Cardiac muscle cell (in vitro differentiated cells and primary cell): ENCODE results near the gene ATP8B4. TPM values are rescaled to one million over a fixed set of nuclear protein-coding genes. Genes with fewer than 3 reads are reported as not detected.

Source experiments
- DNase-seq, 2 donors: peaks; one replicate each; pipeline versions ENCODE4 v3.0.0 to v3.0.0-alpha.2; 2010 to 2017; ENCODE audit warnings: low read depth in 1 of 2, low spot score in 1 of 2
- H3K27ac ChIP-seq: fragments of 200-600 bp; sonication (generic); 2 replicates; pipeline ENCODE4 v1.5.1; 2016
- H3K27me3 ChIP-seq: fragments of 200-600 bp; sonication (generic); 2 replicates; pipeline ENCODE4 v1.6.0; 2016; ENCODE audit warnings: control low read depth
- H3K36me3 ChIP-seq: fragments of 200-600 bp; sonication (generic); 2 replicates; pipeline ENCODE4 v1.5.1; 2016; ENCODE audit warnings: control low read depth
- H3K4me1 ChIP-seq: fragments of 200-600 bp; sonication (generic); 2 replicates; pipeline ENCODE4 v1.8.1; 2017; ENCODE audit warnings: low read depth, mild to moderate bottlenecking, mixed run types
- H3K4me3 ChIP-seq: fragments of 200-600 bp; sonication (generic); 2 replicates; pipeline ENCODE4 v1.5.1; 2016; ENCODE audit warnings: mild to moderate bottlenecking
- H3K9me3 ChIP-seq: fragments of 200-600 bp; sonication (generic); 2 replicates; pipeline ENCODE4 v1.5.1; 2017; ENCODE audit warnings: low read depth, mild to moderate bottlenecking, control low read depth
- CTCF ChIP-seq: IDR thresholded peaks from 2 replicates; pipeline ENCODE4 v1.5.1; 2012; ENCODE audit warnings: low read depth, mild to moderate bottlenecking, low read length
- polyA plus RNA-seq: library from polyadenylated mRNA; unstranded; fragments of >200 nt; fragmentation: Nextera tagmentation; extraction: Ambion mirVana; gene quantifications from 2 replicates; pipeline ENCODE4 v1.2.1, GENCODE V29; 2016
- total RNA-seq: library from RNA; depleted of rRNA; stranded (reverse); fragments of >200 nt; gene quantifications from 2 replicates; pipeline ENCODE4 v1.2.3, GENCODE V29; 2016

Gene ATP8B4
- total and polyA plus RNA-seq, 2 experiments from 2014 or later, result 0.09 to 0.12 TPM

GRCh38 chr15:49860101-49860500, 258.9 kb downstream of the ATP8B4 start:
- TF ChIP-seq CTCF, result no peak
- no peak overlapping the region for H3K4me3 ChIP-seq
- no peaks in the 10 kb centered on the region for H3K9me3 ChIP-seq
- H3K4me1 ChIP-seq, result no peaks in the 10 kb centered on the region
- no peaks in the 10 kb centered on the region for H3K36me3 ChIP-seq
- peak in 1 of 2 donors; percentile 68 for DNase-seq
- H3K27me3 ChIP-seq, result no peaks in the 10 kb centered on the region
- no peak overlapping the region for H3K27ac ChIP-seq

GRCh38 chr15:49857496-49858475, 261.2 kb downstream of the ATP8B4 start:
- Histone ChIP-seq H3K4me1 (no peaks in the 10 kb centered on the region), H3K27me3 (no peaks in the 10 kb centered on the region), H3K4me3 (no peak overlapping the region), H3K27ac (no peak overlapping the region), H3K9me3 (no peaks in the 10 kb centered on the region), H3K36me3 (no peaks in the 10 kb centered on the region)
- peak in 1 of 2 donors; percentile 79 for DNase-seq
- TF ChIP-seq CTCF, result no peak

GRCh38 chr15:49855917-49856637, 263.0 kb downstream of the ATP8B4 start:
- no peak overlapping the region for H3K4me3 ChIP-seq
- H3K27ac ChIP-seq, result no peak overlapping the region
- peak in 1 of 2 donors; percentile 98 for DNase-seq
- H3K4me1 ChIP-seq, result no peaks in the 10 kb centered on the region
- H3K27me3 ChIP-seq, result no peaks in the 10 kb centered on the region
- no peak for TF ChIP-seq CTCF
- H3K9me3 ChIP-seq, result no peaks in the 10 kb centered on the region
- no peaks in the 10 kb centered on the region for H3K36me3 ChIP-seq

- no peak for TF ChIP-seq CTCF
- Histone ChIP-seq H3K9me3 (no peaks in the 10 kb centered on the region), H3K36me3 (no peaks in the 10 kb centered on the region), H3K27me3 (no peaks in the 10 kb centered on the region), H3K4me3 (no peak overlapping the region), H3K4me1 (no peaks in the 10 kb centered on the region), H3K27ac (no peak overlapping the region)
- peak in 1 of 2 donors; percentile 62 for DNase-seq
Observed at GRCh38 chr15:49852756-49853155, 266.3 kb downstream of the ATP8B4 start.

- Histone ChIP-seq H3K27ac (no peak overlapping the region), H3K27me3 (no peaks in the 10 kb centered on the region), H3K4me3 (no peak overlapping the region), H3K4me1 (no peaks in the 10 kb centered on the region), H3K9me3 (no peaks in the 10 kb centered on the region), H3K36me3 (no peaks in the 10 kb centered on the region)
- no peak for TF ChIP-seq CTCF
- DNase-seq, result peak in 1 of 2 donors; percentile 43
Observed at GRCh38 chr15:49848807-49849206, 270.2 kb downstream of the ATP8B4 start.
